ENCODE results near the gene POLDIP2. TPM values are rescaled to one million over a fixed set of nuclear protein-coding genes. Genes with fewer than 3 reads are reported as not detected.

Gene POLDIP2
- total and polyA plus RNA-seq, 2 of the 13 experiments (the other 11 are each of a cell fraction or from before 2014, with no cell fraction given): 85.9 to 114 TPM

GRCh38 chr17:28368306-28368831 is 11.0 kb upstream of the POLDIP2 start (continued):
- TF ChIP-seq NFE2L2 (IDR thresholded peaks at IDR 0.05; ENCODE audit: low read length) (no peak), SNAPC4 (CRISPR knock-in tag; IDR thresholded peaks at IDR 0.05) (no peak), RNF2 (conservative IDR thresholded peaks at IDR 0.05; ENCODE audit: low read depth) (no peak), ZIK1 (CRISPR knock-in tag; IDR thresholded peaks at IDR 0.05; ENCODE audit: borderline replicate concordance, low read depth) (no peak), SETDB1 (CRISPR knock-in tag; IDR thresholded peaks at IDR 0.05; ENCODE audit: borderline replicate concordance) (no peak), ZNF691 (CRISPR knock-in tag; IDR thresholded peaks at IDR 0.05; ENCODE audit: borderline replicate concordance, low read depth) (peak; percentile 90; the same call in 1 of the 2 replicates), RBM39 (IDR thresholded peaks at IDR 0.05; ENCODE audit: low read depth, low read length, poor library complexity, severe bottlenecking) (no peak), MYPOP (CRISPR knock-in tag; IDR thresholded peaks at IDR 0.05) (peak; percentile 62; the same call in 1 of the 2 replicates), CAMTA2 (CRISPR knock-in tag; IDR thresholded peaks at IDR 0.05; ENCODE audit: borderline replicate concordance) (no peak), ZNF792 (CRISPR knock-in tag; IDR thresholded peaks at IDR 0.05) (peak; percentile 75; the same call in 1 of the 2 replicates), FOXO1 (CRISPR knock-in tag; IDR thresholded peaks at IDR 0.05) (peak; percentile 95), XRCC5 (optimal IDR thresholded peaks at IDR 0.05; ENCODE audit: low read length) (no peak), KDM5A (IDR thresholded peaks at IDR 0.05; ENCODE audit: borderline replicate concordance, low read length) (no peak), KDM2A (CRISPR knock-in tag; IDR thresholded peaks at IDR 0.05; ENCODE audit: borderline replicate concordance, low read depth) (0 out of 2 replicates have a peak, but pooled peaks have one; percentile 37), ZNF343 (CRISPR knock-in tag; IDR thresholded peaks at IDR 0.05) (no peak), ZNF609 (CRISPR knock-in tag; IDR thresholded peaks at IDR 0.05; ENCODE audit: borderline replicate concordance) (peak; percentile 95)
